GM12872 (cell line): ENCODE data around the gene ZNF174.

Experiments used
- CTCF ChIP-seq: IDR thresholded peaks from 3 replicates; pipeline ENCODE4 v1.5.1; 2011; ENCODE audit warnings: low read depth, mild to moderate bottlenecking, low read length, moderate library complexity; ENCODE audit not compliant: insufficient read depth

Gene ZNF174

GRCh38 chr16:3401719-3402397 is 843 bp downstream of the ZNF174 start:
- TF ChIP-seq CTCF: no peak

- TF ChIP-seq CTCF: no peak
Measured at GRCh38 chr16:3408561-3409197, 7.7 kb downstream of the ZNF174 start.

GRCh38 chr16:3413730-3414379 is 12.8 kb downstream of the ZNF174 start:
- TF ChIP-seq CTCF: no peak

GRCh38 chr16:3431779-3432219 is 30.8 kb downstream of the ZNF174 start:
- no peak for TF ChIP-seq CTCF

- no peak for TF ChIP-seq CTCF
Measured at GRCh38 chr16:3434373-3434772, 33.4 kb downstream of the ZNF174 start.

GRCh38 chr16:3439637-3440036 is 38.6 kb downstream of the ZNF174 start:
- TF ChIP-seq CTCF: no peak
